Vagina (tissue), 2 donors: Measurements from ENCODE around the gene HLA-G. TPM values are rescaled to one million over a fixed set of nuclear protein-coding genes. Genes with fewer than 3 reads are reported as not detected.

ENCODE experiments used
- DNase-seq, 2 donors: peaks; one replicate each; pipeline ENCODE4 v3.0.0-alpha.2; 2017; ENCODE audit errors: extremely low spot score in 2 of 2
- H3K27ac ChIP-seq: fragments of 200-600 bp; sonication (generic); one replicate; pipeline ENCODE4 v1.5.1; 2019
- H3K27me3 ChIP-seq: fragments of 200-600 bp; sonication (generic); one replicate; pipeline ENCODE4 v1.5.1; 2019
- H3K36me3 ChIP-seq, 2 donors: fragments of 200-600 bp; sonication (generic); one replicate each; pipeline ENCODE4 v1.5.1; 2017 to 2019
- H3K4me1 ChIP-seq: fragments of 200-600 bp; sonication (generic); one replicate; pipeline ENCODE4 v1.5.1; 2019
- H3K4me3 ChIP-seq, 2 donors: fragments of 200-600 bp; sonication (generic); 1 replicate in 1 of 2; 2 replicates in 1 of 2; pipeline ENCODE4 v1.5.1; 2016 to 2019
- H3K9me3 ChIP-seq: fragments of 200-600 bp; sonication (generic); one replicate; pipeline ENCODE4 v1.5.1; 2019
- CTCF ChIP-seq, 3 experiments: fragments of 450-650 bp in 2 of 3; fragments of 200-600 bp in 1 of 3; sonication (generic) in 1 of 3; IDR thresholded peaks; one replicate each; pipeline ENCODE4 v1.5.1; 2017 to 2019; ENCODE audit warnings: antibody characterized with exemption in 3 of 3, mild to moderate bottlenecking in 2 of 3, moderate library complexity in 2 of 3
- POLR2A ChIP-seq, 2 donors: fragments of 450-650 bp; IDR thresholded peaks; one replicate each; pipeline ENCODE4 v1.6.1; 2017; ENCODE audit warnings: antibody characterized with exemption in 2 of 2, mild to moderate bottlenecking in 2 of 2, moderate library complexity in 2 of 2
- POLR2AphosphoS5 ChIP-seq, 2 donors: sonication (generic); formaldehyde crosslinking; IDR thresholded peaks; one replicate each; pipeline ENCODE4 v1.9.0; 2017; ENCODE audit warnings: antibody characterized with exemption in 2 of 2, mild to moderate bottlenecking in 2 of 2, low read depth in 1 of 2; ENCODE audit not compliant: insufficient read depth in 1 of 2
- intact Hi-C: fragments of 100-400 bp; cut with DNase I; formaldehyde crosslinking; loops from one replicate; pipeline ENCODE4 v1.15.1; 2023
- total RNA-seq: library from RNA; depleted of rRNA; stranded (reverse); fragments of >200 nt; gene quantifications from one replicate; pipeline ENCODE4 v1.2.3, GENCODE V29; 2016

The HLA-G gene
- total RNA-seq, 1 donor from 2014 or later = not detected

GRCh38 chr6:29847871-29848630, 20.4 kb downstream of the HLA-G start:
- TF ChIP-seq POLR2A (IDR thresholded peaks at IDR 0.05) (no peak), POLR2AphosphoS5 (IDR thresholded peaks at IDR 0.05; ENCODE audit: insufficient read depth in 1 of 2, low read depth in 1 of 2) (no peak), CTCF (IDR thresholded peaks at IDR 0.05) (peak; percentile 93 to 98 (median 95))
- intact Hi-C loops = no loop called here
- peak in 1 of 2 donors; percentile 87 for DNase-seq

GRCh38 chr6:29850011-29850553, 22.5 kb downstream of the HLA-G start:
- Histone ChIP-seq H3K36me3 (no peaks in the 10 kb centered on the region), H3K9me3 (no peaks in the 10 kb centered on the region), H3K27ac (no peak overlapping the region), H3K4me1 (no peaks in the 10 kb centered on the region), H3K27me3 (no peaks in the 10 kb centered on the region), H3K4me3 (peak overlapping the region in 1 of 2 donors; percentile 33)
- TF ChIP-seq POLR2AphosphoS5 (IDR thresholded peaks at IDR 0.05; ENCODE audit: insufficient read depth in 1 of 2, low read depth in 1 of 2) (no peak), CTCF (IDR thresholded peaks at IDR 0.05) (no peak), POLR2A (IDR thresholded peaks at IDR 0.05) (no peak)
- DNase-seq = peak in 1 of 2 donors; percentile 79
- intact Hi-C loops = loop anchor here (5.0 kb wide), 1 partner anchor 162 kb away; no protein-coding TSS in a partner anchor

More at GRCh38 chr6:29847871-29848630, 20.4 kb downstream of the HLA-G start:
- no peaks in the 10 kb centered on the region for H3K36me3 ChIP-seq
- no peak overlapping the region for H3K27ac ChIP-seq
- no peaks in the 10 kb centered on the region for H3K27me3 ChIP-seq
- H3K9me3 ChIP-seq = no peaks in the 10 kb centered on the region
- H3K4me3 ChIP-seq = no peak overlapping the region
- no peaks in the 10 kb centered on the region for H3K4me1 ChIP-seq

- no peak overlapping the region for H3K27ac ChIP-seq
- TF ChIP-seq POLR2AphosphoS5 (IDR thresholded peaks at IDR 0.05; ENCODE audit: insufficient read depth in 1 of 2, low read depth in 1 of 2) (no peak), POLR2A (IDR thresholded peaks at IDR 0.05) (no peak), CTCF (IDR thresholded peaks at IDR 0.05) (no peak)
- H3K27me3 ChIP-seq = no peaks in the 10 kb centered on the region
- DNase-seq = no peak
- no peaks in the 10 kb centered on the region for H3K4me1 ChIP-seq
- no peaks in the 10 kb centered on the region for H3K36me3 ChIP-seq
- no peak overlapping the region for H3K4me3 ChIP-seq
- no peaks in the 10 kb centered on the region for H3K9me3 ChIP-seq
- intact Hi-C loops = loop anchor here (5.0 kb wide), 1 partner anchor 161 kb away; no protein-coding TSS in a partner anchor
These were observed 23.6 kb downstream of the HLA-G start for GRCh38 chr6:29851190-29851589.

- no peak for DNase-seq
- Histone ChIP-seq H3K4me1 (no peaks in the 10 kb centered on the region), H3K36me3 (no peaks in the 10 kb centered on the region), H3K27me3 (no peaks in the 10 kb centered on the region), H3K9me3 (no peaks in the 10 kb centered on the region), H3K27ac (no peak overlapping the region), H3K4me3 (no peak overlapping the region)
- intact Hi-C loops = loop anchor here (5.0 kb wide), 1 partner anchor 159 kb away; no protein-coding TSS in a partner anchor
- TF ChIP-seq POLR2AphosphoS5 (IDR thresholded peaks at IDR 0.05; ENCODE audit: insufficient read depth in 1 of 2, low read depth in 1 of 2) (no peak), CTCF (IDR thresholded peaks at IDR 0.05) (no peak), POLR2A (IDR thresholded peaks at IDR 0.05) (no peak)
These were observed 25.6 kb downstream of the HLA-G start for GRCh38 chr6:29853245-29853644.

GRCh38 chr6:29858006-29858405, 30.4 kb downstream of the HLA-G start:
- H3K27ac ChIP-seq = no peak overlapping the region
- intact Hi-C loops = no loop called here
- no peak for DNase-seq
- H3K9me3 ChIP-seq = no peaks in the 10 kb centered on the region
- H3K4me1 ChIP-seq = no peaks in the 10 kb centered on the region
- TF ChIP-seq POLR2AphosphoS5 (IDR thresholded peaks at IDR 0.05; ENCODE audit: insufficient read depth in 1 of 2, low read depth in 1 of 2) (no peak), POLR2A (IDR thresholded peaks at IDR 0.05) (no peak)
- no peak overlapping the region for H3K4me3 ChIP-seq
- no peaks in the 10 kb centered on the region for H3K27me3 ChIP-seq
- no peaks in the 10 kb centered on the region for H3K36me3 ChIP-seq
